MG63 (cell line): ENCODE measurements around the gene DBNDD2. TPM values are rescaled to one million over a fixed set of nuclear protein-coding genes. Genes with fewer than 3 reads are reported as not detected.
A peak's percentile ranks its signal among the peaks of the same experiment; 100 is the strongest.

Experiments
- DNase-seq: peaks from one replicate; pipeline ENCODE4 v3.0.0-alpha.2; 2020
- H3K27me3 ChIP-seq: fragments of 250-450 bp; sonication (Bioruptor Pico); 2 replicates; pipeline ENCODE4 v1.5.1; 2020; ENCODE audit warnings: mild to moderate bottlenecking, moderate library complexity
- H3K36me3 ChIP-seq: fragments of 250-450 bp; sonication (Bioruptor Pico); 2 replicates; pipeline ENCODE4 v1.5.1; 2020; ENCODE audit warnings: mild to moderate bottlenecking, moderate library complexity
- H3K4me3 ChIP-seq: fragments of 250-450 bp; sonication (Bioruptor Pico); 2 replicates; pipeline ENCODE4 v1.5.1; 2020; ENCODE audit warnings: mild to moderate bottlenecking, moderate library complexity
- H3K9me3 ChIP-seq: fragments of 250-450 bp; sonication (Bioruptor Pico); 2 replicates; pipeline ENCODE4 v1.5.1; 2020; ENCODE audit warnings: mild to moderate bottlenecking, moderate library complexity
- total RNA-seq: library from RNA; depleted of rRNA; stranded (reverse); fragments of >200 nt; shearing (Covaris generic); gene quantifications from 2 replicates; pipeline ENCODE4 v1.2.3, GENCODE V29; 2014; ENCODE audit warnings: low replicate concordance

DBNDD2 gene
- total RNA-seq, 1 experiment from 2014 or later: 17.6 TPM

GRCh38 chr20:45427236-45428149, 19.4 kb downstream of the DBNDD2 start:
- H3K4me3 ChIP-seq: no peak overlapping the region
- no peaks in the 10 kb centered on the region for H3K27me3 ChIP-seq
- no peaks in the 10 kb centered on the region for H3K9me3 ChIP-seq
- DNase-seq: no peak
- H3K36me3 ChIP-seq: peaks cover 23% of the 10 kb centered on the region

DNA sequence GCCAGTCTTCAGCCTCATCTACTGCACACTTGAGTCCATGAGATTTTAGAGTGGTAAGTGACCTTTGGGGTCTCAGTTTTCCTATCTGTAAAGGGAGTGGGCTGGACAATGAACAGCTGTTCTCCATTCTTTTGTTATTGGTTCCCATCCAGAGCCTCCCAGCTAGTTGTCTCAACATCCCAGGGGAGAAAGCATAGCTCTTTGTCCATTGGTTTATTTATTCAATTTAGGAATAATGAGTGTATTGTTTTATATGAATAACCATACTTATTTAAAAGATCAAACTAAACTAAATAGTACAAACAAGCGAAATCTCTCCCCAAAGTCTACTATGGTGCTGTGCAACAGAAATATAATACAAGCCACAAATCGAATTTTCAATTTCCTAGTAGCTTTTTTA, 21.5 kb downstream of the DBNDD2 start:
- Histone ChIP-seq H3K36me3 (peaks cover 10% of the 10 kb centered on the region), H3K4me3 (no peak overlapping the region), H3K27me3 (no peaks in the 10 kb centered on the region), H3K9me3 (no peaks in the 10 kb centered on the region)
- no peak for DNase-seq

- Histone ChIP-seq H3K27me3 (no peaks in the 10 kb centered on the region), H3K36me3 (peaks cover 7% of the 10 kb centered on the region), H3K4me3 (no peak overlapping the region), H3K9me3 (no peaks in the 10 kb centered on the region)
- no peak for DNase-seq
Measured at GRCh38 chr20:45432294-45432693, 24.2 kb downstream of the DBNDD2 start.

DNA sequence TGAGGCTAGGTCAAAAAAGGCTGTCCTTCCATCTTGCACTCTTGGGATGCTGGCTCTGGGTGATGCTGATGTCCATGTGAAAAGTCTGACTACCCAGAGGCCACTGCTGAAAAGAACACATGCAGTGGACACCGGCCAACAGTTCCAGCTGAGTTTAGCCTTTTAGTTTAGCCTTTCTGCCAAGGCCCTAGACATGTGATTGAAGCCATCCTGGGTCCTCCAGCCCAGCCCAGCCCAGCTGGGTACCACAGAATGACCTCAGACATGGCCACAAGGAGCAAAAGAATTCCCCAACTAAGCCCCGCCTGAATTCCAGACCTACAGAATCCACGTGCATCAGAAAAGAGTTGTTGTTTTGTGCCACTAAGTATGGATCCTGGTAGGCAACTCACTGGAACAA, 25.2 kb downstream of the DBNDD2 start:
- H3K36me3 ChIP-seq: peaks cover 7% of the 10 kb centered on the region
- peak; percentile 81 for DNase-seq

DNA sequence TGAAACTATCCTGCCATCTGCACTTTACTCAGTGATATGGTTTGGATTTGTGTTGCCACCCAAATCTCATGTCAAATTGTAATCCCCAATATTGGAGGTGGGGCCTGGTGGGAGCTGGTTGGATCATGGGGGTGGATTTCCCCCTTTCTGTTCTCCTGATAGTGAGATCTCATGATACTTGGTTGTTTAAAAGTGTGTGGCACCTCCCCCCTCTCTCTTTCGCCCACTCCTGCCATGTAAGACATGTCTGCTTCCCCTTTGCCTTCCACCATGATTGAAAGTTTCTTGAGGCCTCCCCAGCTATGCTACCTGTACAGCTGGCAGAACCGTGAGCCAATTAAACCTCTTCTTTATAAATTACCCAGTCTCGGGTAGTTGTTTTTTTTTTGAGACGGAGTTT, 25.9 kb downstream of the DBNDD2 start:
- Histone ChIP-seq H3K9me3 (no peaks in the 10 kb centered on the region), H3K36me3 (peaks cover 7% of the 10 kb centered on the region), H3K27me3 (no peaks in the 10 kb centered on the region), H3K4me3 (no peak overlapping the region)
- DNase-seq: no peak

More for the DNA sequence above, 25.2 kb downstream of the DBNDD2 start:
- Histone ChIP-seq H3K9me3 (no peaks in the 10 kb centered on the region), H3K27me3 (no peaks in the 10 kb centered on the region), H3K4me3 (no peak overlapping the region)

- peak; percentile 91 for DNase-seq
- H3K9me3 ChIP-seq: no peaks in the 10 kb centered on the region
- H3K4me3 ChIP-seq: peak overlapping the region; percentile 55
- H3K27me3 ChIP-seq: no peaks in the 10 kb centered on the region
- H3K36me3 ChIP-seq: peaks cover 7% of the 10 kb centered on the region
Measured at GRCh38 chr20:45436732-45437485, 28.8 kb downstream of the DBNDD2 start.

- Histone ChIP-seq H3K36me3 (no peaks in the 10 kb centered on the region), H3K9me3 (no peaks in the 10 kb centered on the region), H3K27me3 (no peaks in the 10 kb centered on the region), H3K4me3 (no peak overlapping the region)
- no peak for DNase-seq
Measured at GRCh38 chr20:45440424-45440823, 32.3 kb downstream of the DBNDD2 start.

DNA sequence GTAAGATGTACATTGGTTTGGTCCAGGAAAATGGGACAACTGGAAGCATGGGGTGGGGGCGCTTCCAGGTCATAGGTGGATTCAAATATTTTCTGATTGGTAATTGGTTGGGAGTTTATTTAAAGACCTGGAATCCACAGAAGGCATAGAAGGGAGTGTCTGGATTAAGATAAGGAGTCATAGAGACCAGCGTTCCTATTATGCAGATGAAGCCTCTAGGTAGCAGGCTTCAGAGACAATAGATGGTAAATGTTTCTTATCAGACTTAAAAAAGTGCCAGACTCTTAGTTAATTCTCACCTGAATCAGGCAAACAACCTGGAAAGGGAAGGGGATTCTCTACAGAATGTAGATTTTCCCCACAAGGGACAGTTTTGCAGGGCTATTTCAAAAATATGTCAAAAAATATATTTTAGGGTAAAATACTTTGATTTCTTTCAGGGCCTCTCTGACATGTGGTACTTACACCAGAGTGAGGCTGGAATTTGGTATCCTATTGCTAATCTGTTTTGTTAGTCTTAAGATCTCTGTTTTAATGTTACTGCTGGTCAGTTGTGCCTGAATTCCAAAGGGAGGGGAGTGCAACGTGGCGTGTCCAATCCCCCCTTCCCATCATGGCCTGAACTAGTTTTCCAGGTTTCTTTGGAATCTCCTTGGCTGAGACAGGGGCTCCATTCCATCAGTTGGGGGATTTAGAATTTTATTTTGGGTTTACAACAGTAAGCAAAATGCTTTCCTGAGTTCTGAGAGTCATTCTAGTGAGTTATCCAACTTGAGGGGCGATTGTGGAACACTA, 33.0 kb downstream of the DBNDD2 start:
- no peaks in the 10 kb centered on the region for H3K27me3 ChIP-seq
- no peak for DNase-seq
- H3K9me3 ChIP-seq: no peaks in the 10 kb centered on the region
- H3K4me3 ChIP-seq: no peak overlapping the region
- H3K36me3 ChIP-seq: no peaks in the 10 kb centered on the region

- H3K4me3 ChIP-seq: no peak overlapping the region
- no peaks in the 10 kb centered on the region for H3K27me3 ChIP-seq
- H3K9me3 ChIP-seq: no peaks in the 10 kb centered on the region
- no peak for DNase-seq
- no peaks in the 10 kb centered on the region for H3K36me3 ChIP-seq
Measured at GRCh38 chr20:45441746-45442145, 33.7 kb downstream of the DBNDD2 start.

DNA sequence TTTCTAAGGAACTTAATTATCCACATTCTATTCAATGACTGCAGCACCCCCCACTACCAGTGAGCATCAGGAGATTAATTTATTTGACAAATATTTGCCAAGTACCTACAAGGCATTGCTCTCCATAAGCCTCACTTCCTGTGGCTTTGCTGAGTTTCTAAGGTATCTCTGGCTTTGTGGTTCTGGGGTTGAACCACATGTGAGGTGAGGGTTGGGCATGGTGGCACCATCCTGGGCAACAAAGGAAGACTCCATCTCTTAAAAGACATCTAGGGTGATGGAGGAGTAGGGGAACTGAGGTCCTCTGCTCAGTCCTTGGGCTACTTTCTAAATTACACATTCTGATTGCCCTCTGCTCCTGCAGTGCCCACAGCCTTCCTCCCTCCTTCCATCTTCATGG, 36.0 kb downstream of the DBNDD2 start:
- Histone ChIP-seq H3K27me3 (no peaks in the 10 kb centered on the region), H3K9me3 (no peaks in the 10 kb centered on the region), H3K4me3 (no peak overlapping the region), H3K36me3 (no peaks in the 10 kb centered on the region)
- no peak for DNase-seq

DNA sequence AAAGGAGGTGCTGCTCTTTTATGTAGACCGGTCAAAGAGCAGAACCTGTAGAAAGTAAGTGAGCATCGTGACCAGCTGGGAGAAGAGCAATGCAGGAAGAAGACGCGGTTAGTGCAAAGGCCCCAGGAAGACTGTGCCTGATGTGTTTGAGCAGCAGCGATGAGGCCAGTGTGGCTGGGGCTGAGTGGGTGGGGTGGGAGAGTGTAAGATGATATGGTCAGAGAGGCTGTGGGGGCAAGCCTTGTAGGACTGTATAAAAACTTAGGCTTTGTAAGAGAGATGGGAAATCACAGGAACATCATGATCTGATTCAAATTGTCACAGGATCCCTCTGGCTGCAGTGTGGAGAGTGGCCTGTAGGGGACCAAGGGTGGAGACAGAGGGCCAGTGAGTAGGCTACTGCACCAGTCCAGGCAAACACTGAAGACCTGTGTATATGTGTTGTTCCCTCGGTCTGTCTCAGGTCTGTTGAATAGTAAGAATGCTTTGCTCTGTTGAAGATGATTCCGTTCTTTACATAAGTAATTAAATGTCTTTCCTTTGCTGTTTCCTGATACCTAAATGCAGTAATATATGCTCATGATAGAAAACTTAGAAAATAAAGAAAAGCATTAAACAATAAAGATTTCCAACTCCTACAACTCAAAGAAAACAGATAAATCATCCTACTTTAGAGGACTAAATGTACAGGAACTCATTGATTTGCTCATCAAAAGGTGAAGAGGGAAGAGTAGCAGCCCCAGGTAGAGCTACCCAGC, 37.9 kb downstream of the DBNDD2 start:
- H3K9me3 ChIP-seq: no peaks in the 10 kb centered on the region
- H3K36me3 ChIP-seq: no peaks in the 10 kb centered on the region
- no peaks in the 10 kb centered on the region for H3K27me3 ChIP-seq
- DNase-seq: peak; percentile 43
- H3K4me3 ChIP-seq: no peak overlapping the region

DNA sequence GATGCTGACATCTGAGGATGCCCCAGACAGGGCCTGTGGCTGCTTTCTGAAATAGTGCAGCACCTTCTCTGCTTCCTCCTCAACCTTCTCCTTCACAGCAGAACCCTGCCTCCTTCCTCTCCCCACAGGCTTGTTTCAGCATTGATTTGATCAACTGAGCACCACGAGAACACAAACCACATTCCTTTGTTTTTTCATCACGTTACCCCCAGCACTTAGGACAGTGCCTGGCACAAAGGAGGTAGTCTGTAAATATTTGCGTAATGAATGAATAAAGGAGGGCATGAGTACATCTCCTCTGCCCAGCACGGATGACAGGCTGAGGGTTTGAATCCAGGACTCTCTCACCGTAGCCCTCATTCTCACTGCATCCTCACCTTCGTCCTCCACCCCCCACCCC, 40.2 kb downstream of the DBNDD2 start:
- H3K9me3 ChIP-seq: no peaks in the 10 kb centered on the region
- H3K4me3 ChIP-seq: no peak overlapping the region
- DNase-seq: no peak
- H3K27me3 ChIP-seq: no peaks in the 10 kb centered on the region
- no peaks in the 10 kb centered on the region for H3K36me3 ChIP-seq

- Histone ChIP-seq H3K36me3 (no peaks in the 10 kb centered on the region), H3K27me3 (no peaks in the 10 kb centered on the region), H3K9me3 (no peaks in the 10 kb centered on the region), H3K4me3 (no peak overlapping the region)
- DNase-seq: no peak
Measured at GRCh38 chr20:45449528-45449927, 41.4 kb downstream of the DBNDD2 start.

GRCh38 chr20:45450097-45450818, 42.2 kb downstream of the DBNDD2 start:
- Histone ChIP-seq H3K27me3 (no peaks in the 10 kb centered on the region), H3K36me3 (no peaks in the 10 kb centered on the region), H3K9me3 (no peaks in the 10 kb centered on the region), H3K4me3 (no peak overlapping the region)
- DNase-seq: no peak

DNA sequence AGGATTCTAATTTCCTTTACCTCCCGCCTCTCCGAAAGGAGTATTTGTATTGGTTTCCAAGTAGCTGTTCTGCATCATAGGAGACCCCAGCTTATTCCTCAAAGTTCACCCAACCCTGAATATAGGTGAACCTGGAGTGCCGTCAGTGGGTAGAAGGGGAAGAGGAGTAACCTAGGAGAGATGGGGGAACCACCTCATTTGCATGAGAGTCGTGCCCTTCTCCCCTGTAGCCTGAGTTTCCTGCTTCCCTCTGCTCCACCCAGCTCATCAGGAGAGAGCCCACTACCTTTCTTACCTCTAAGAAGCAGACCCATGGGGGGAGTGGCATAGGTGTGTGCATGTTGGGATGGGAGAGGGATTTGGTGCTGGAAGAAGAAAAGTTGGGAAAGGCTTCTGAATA, 44.1 kb downstream of the DBNDD2 start:
- H3K9me3 ChIP-seq: no peaks in the 10 kb centered on the region

More for the DNA sequence above, 44.1 kb downstream of the DBNDD2 start:
- Histone ChIP-seq H3K27me3 (no peaks in the 10 kb centered on the region), H3K36me3 (no peaks in the 10 kb centered on the region), H3K4me3 (no peak overlapping the region)
- DNase-seq: no peak
